Activated CD4-positive, alpha-beta T cell treated with anti-CD3 and anti-CD28 coated beads, Interleukin-2, Interleukin-6, amounts not matched to agents 100 ng/mL and 50 ng/mL, durations not matched to agents 16 hours and 8 hours (primary cell): ENCODE results near the gene ADAMTS1.
A peak's percentile ranks its signal among the peaks of the same experiment; 100 is the strongest.
"Not testable (repeated sequence)": the region's sequence is repeated elsewhere in the genome, so short reads cannot be mapped to it uniquely, and the experiment has no call there.

ENCODE experiments used
- DNase-seq: peaks from one replicate; pipeline ENCODE4 v3.0.0-alpha.2; 2020

The ADAMTS1 gene

GRCh38 chr21:26845066-26845758, at the start of gene ADAMTS1:
ADAMTS1 (minus strand) TSS chr21:26845409; CDS start chr21:26844954, 455 bp downstream.
- peak; percentile 24 for DNase-seq

GRCh38 chr21:26892151-26892550, 46.9 kb upstream of the ADAMTS1 start:
- DNase-seq = no peak

GRCh38 chr21:26888931-26889330, 43.7 kb upstream of the ADAMTS1 start:
- no peak for DNase-seq

GRCh38 chr21:26888256-26888655, 43.0 kb upstream of the ADAMTS1 start:
- no peak for DNase-seq

GRCh38 chr21:26887251-26887650, 42.0 kb upstream of the ADAMTS1 start:
- no peak for DNase-seq

- no peak for DNase-seq
Measured at GRCh38 chr21:26884436-26884835, 39.2 kb upstream of the ADAMTS1 start.

GRCh38 chr21:26883768-26884167, 38.6 kb upstream of the ADAMTS1 start:
- DNase-seq = no peak

GRCh38 chr21:26881504-26882228, 36.5 kb upstream of the ADAMTS1 start:
- DNase-seq = no peak

GRCh38 chr21:26877018-26877417, 31.8 kb upstream of the ADAMTS1 start:
- DNase-seq = no peak

- DNase-seq = no peak
Measured at GRCh38 chr21:26874347-26874746, 29.1 kb upstream of the ADAMTS1 start.

- DNase-seq = no peak
Measured at GRCh38 chr21:26865857-26866256, 20.6 kb upstream of the ADAMTS1 start.

GRCh38 chr21:26856871-26857350, 11.7 kb upstream of the ADAMTS1 start:
- DNase-seq = not testable (repeated sequence)

- DNase-seq = not testable (repeated sequence)
Measured at GRCh38 chr21:26854695-26855094, 9.5 kb upstream of the ADAMTS1 start.

- DNase-seq = no peak
Measured at GRCh38 chr21:26852423-26852822, 7.2 kb upstream of the ADAMTS1 start.

- no peak for DNase-seq
Measured at GRCh38 chr21:26851109-26851944, 6.1 kb upstream of the ADAMTS1 start.

GRCh38 chr21:26850116-26850643, 5.0 kb upstream of the ADAMTS1 start:
- DNase-seq = peak; percentile 23

- peak; percentile 29 for DNase-seq
Measured at GRCh38 chr21:26849428-26850115, 4.4 kb upstream of the ADAMTS1 start.

GRCh38 chr21:26847921-26848320, 2.7 kb upstream of the ADAMTS1 start:
- DNase-seq = no peak

GRCh38 chr21:26847002-26847401, 1.8 kb upstream of the ADAMTS1 start:
- no peak for DNase-seq

- no peak for DNase-seq
Measured at GRCh38 chr21:26846036-26846931, 1.1 kb upstream of the ADAMTS1 start.

- no peak for DNase-seq
Measured at GRCh38 chr21:26845759-26846035, 488 bp upstream of the ADAMTS1 start.
